ENCODE measurements around the gene CYB561A3.
A peak's percentile ranks its signal among the peaks of the same experiment; 100 is the strongest.
"Not testable (repeated sequence)": the region's sequence is repeated elsewhere in the genome, so short reads cannot be mapped to it uniquely, and the experiment has no call there.

CYB561A3 gene

GRCh38 chr11:61401573-61401972, 39.9 kb upstream of the CYB561A3 start:
- DNase-seq (ENCODE audit: extremely low read depth, low read depth), result no peak
- TF ChIP-seq CTCF (IDR thresholded peaks at IDR 0.05; ENCODE audit: low read depth, low read length, missing control alignments), result no peak
- no peak overlapping the region for H3K4me3 ChIP-seq (replicated peaks; ENCODE audit: low read depth, low read length)

- no peak for TF ChIP-seq CTCF (IDR thresholded peaks at IDR 0.05; ENCODE audit: low read depth, low read length, missing control alignments)
- no peak for DNase-seq (ENCODE audit: extremely low read depth, low read depth)
- H3K4me3 ChIP-seq (replicated peaks; ENCODE audit: low read depth, low read length), result no peak overlapping the region
Measured at GRCh38 chr11:61401173-61401572, 39.5 kb upstream of the CYB561A3 start.

GRCh38 chr11:61392981-61393595, 31.4 kb upstream of the CYB561A3 start:
- DNase-seq (ENCODE audit: extremely low read depth, low read depth), result no peak
- peak; percentile 29 for TF ChIP-seq CTCF (IDR thresholded peaks at IDR 0.05; ENCODE audit: low read depth, low read length, missing control alignments)
- H3K4me3 ChIP-seq (replicated peaks; ENCODE audit: low read depth, low read length), result peak overlapping the region; percentile 65

GRCh38 chr11:61390161-61390560, 28.5 kb upstream of the CYB561A3 start:
- no peak for TF ChIP-seq CTCF (IDR thresholded peaks at IDR 0.05; ENCODE audit: low read depth, low read length, missing control alignments)
- DNase-seq (ENCODE audit: extremely low read depth, low read depth), result no peak
- H3K4me3 ChIP-seq (replicated peaks; ENCODE audit: low read depth, low read length), result no peak overlapping the region

- no peak for DNase-seq (ENCODE audit: extremely low read depth, low read depth)
- TF ChIP-seq CTCF (IDR thresholded peaks at IDR 0.05; ENCODE audit: low read depth, low read length, missing control alignments), result peak; percentile 30
- H3K4me3 ChIP-seq (replicated peaks; ENCODE audit: low read depth, low read length), result no peak overlapping the region
Measured at GRCh38 chr11:61384271-61385242, 22.9 kb upstream of the CYB561A3 start.

GRCh38 chr11:61383859-61384258, 22.2 kb upstream of the CYB561A3 start:
- H3K4me3 ChIP-seq (replicated peaks; ENCODE audit: low read depth, low read length); DNase-seq (ENCODE audit: extremely low read depth, low read depth): not testable (repeated sequence)

GRCh38 chr11:61380884-61381283, 19.2 kb upstream of the CYB561A3 start:
- no peak for DNase-seq (ENCODE audit: extremely low read depth, low read depth)
- no peak overlapping the region for H3K4me3 ChIP-seq (replicated peaks; ENCODE audit: low read depth, low read length)
- no peak for TF ChIP-seq CTCF (IDR thresholded peaks at IDR 0.05; ENCODE audit: low read depth, low read length, missing control alignments)

Data from HFF-Myc (cell line).